Gastrocnemius medialis (tissue), 4 donors: Measurements from ENCODE around the gene NUDT14.

Experiments used
- POLR2A ChIP-seq, 2 donors: fragments of 450-650 bp; IDR thresholded peaks; one replicate each; pipeline ENCODE4 v1.6.1; 2017; ENCODE audit warnings: antibody characterized with exemption in 2 of 2, mild to moderate bottlenecking in 2 of 2, moderate library complexity in 2 of 2
- TF ChIP-seq, protein P1 (sequence below), 5 experiments: fragments of 450-650 bp in 3 of 5; fragments of 200-600 bp in 2 of 5; sonication (generic) in 2 of 5; IDR thresholded peaks in 4 of 5; conservative IDR thresholded peaks in 1 of 5; 1 replicate in 4 of 5; 2 replicates in 1 of 5; pipeline ENCODE4 v1.5.1; 2016 to 2019; ENCODE audit warnings: antibody characterized with exemption in 5 of 5, mild to moderate bottlenecking in 3 of 5, moderate library complexity in 3 of 5

DNA sequence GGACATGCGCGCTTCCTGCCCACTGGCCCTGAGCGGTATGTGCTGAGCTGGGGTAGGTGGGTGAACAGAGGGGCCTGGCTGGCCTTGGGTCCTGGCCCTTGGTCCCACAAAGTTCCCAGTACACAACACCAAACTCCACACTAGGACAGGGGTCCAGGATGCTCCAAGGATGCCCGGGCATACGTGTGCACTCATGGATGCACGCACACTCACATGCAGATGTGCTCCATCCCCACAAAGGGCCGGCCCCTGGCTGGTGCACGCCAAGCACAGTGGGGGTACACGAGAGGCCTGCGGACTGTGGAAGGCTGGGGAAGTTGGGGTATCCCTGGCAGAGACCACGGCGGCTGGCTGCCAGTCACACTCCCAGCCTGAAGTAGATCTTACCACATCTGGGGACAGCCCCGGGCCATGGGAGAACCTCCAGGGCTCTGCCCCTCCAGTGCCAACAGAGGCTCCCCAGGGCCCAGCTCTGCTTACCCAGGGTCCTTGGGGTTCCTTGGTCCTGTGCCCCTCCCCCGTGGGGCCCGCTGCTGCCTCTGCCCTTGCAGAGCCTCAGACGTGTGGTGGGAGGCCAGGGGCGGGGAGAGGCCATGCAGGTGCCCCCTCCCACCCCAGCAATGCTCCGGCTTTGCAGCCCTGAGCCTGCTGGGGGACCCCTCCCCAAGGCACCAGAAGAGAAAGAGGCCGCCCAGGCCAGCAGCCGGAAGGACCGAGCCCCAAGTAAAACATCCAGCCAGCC lies 24.0 kb upstream of the NUDT14 start:
- TF ChIP-seq, protein P1, sequence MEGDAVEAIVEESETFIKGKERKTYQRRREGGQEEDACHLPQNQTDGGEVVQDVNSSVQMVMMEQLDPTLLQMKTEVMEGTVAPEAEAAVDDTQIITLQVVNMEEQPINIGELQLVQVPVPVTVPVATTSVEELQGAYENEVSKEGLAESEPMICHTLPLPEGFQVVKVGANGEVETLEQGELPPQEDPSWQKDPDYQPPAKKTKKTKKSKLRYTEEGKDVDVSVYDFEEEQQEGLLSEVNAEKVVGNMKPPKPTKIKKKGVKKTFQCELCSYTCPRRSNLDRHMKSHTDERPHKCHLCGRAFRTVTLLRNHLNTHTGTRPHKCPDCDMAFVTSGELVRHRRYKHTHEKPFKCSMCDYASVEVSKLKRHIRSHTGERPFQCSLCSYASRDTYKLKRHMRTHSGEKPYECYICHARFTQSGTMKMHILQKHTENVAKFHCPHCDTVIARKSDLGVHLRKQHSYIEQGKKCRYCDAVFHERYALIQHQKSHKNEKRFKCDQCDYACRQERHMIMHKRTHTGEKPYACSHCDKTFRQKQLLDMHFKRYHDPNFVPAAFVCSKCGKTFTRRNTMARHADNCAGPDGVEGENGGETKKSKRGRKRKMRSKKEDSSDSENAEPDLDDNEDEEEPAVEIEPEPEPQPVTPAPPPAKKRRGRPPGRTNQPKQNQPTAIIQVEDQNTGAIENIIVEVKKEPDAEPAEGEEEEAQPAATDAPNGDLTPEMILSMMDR (IDR thresholded peaks at IDR 0.05 in 4 of 5, conservative IDR thresholded peaks at IDR 0.05 in 1 of 5), result no peak
- TF ChIP-seq POLR2A (IDR thresholded peaks at IDR 0.05), result no peak
